Inflammatory macrophage treated with lipopolysaccharide for 1 hour (primary cell): ENCODE results near the gene ABHD14A.

Experiments
- DNase-seq, 2 donors: peaks; one replicate each; pipeline ENCODE4 v3.0.0-alpha.2; 2020 to 2022

Gene ABHD14A

GRCh38 chr3:51958603-51959521 is 16.0 kb upstream of the ABHD14A start:
- DNase-seq = no peak

- no peak for DNase-seq
These were observed 15.2 kb upstream of the ABHD14A start for GRCh38 chr3:51959651-51960050.

- no peak for DNase-seq
These were observed 14.5 kb upstream of the ABHD14A start for GRCh38 chr3:51960386-51960785.

GRCh38 chr3:51961011-51961410 is 13.9 kb upstream of the ABHD14A start:
- no peak for DNase-seq

GRCh38 chr3:51961602-51962569 is 13.0 kb upstream of the ABHD14A start:
- no peak for DNase-seq

- DNase-seq = no peak
These were observed 11.9 kb upstream of the ABHD14A start for GRCh38 chr3:51962854-51963530.

GRCh38 chr3:51963951-51964451 is 10.9 kb upstream of the ABHD14A start:
- DNase-seq = no peak

- DNase-seq = no peak
These were observed 10.3 kb upstream of the ABHD14A start for GRCh38 chr3:51964521-51964920.

- DNase-seq = no peak
These were observed 8.8 kb upstream of the ABHD14A start for GRCh38 chr3:51966016-51966415.

- no peak for DNase-seq
These were observed 8.4 kb upstream of the ABHD14A start for GRCh38 chr3:51966486-51966885.

- no peak for DNase-seq
These were observed 7.9 kb upstream of the ABHD14A start for GRCh38 chr3:51966922-51967383.

- no peak for DNase-seq
These were observed 7.3 kb upstream of the ABHD14A start, which contains the start of gene PCBP4 for GRCh38 chr3:51967384-51968169. Gene PCBP4, minus strand, starts transcription at chr3:51967454. Its CDS starts 6,214 bp downstream, at chr3:51961240.

GRCh38 chr3:51968170-51968775 is 6.6 kb upstream of the ABHD14A start:
- no peak for DNase-seq

- DNase-seq = no peak
These were observed 5.8 kb upstream of the ABHD14A start for GRCh38 chr3:51968883-51969678.

GRCh38 chr3:51969841-51970240 is 5.0 kb upstream of the ABHD14A start:
- no peak for DNase-seq

- no peak for DNase-seq
These were observed 4.1 kb upstream of the ABHD14A start for GRCh38 chr3:51970606-51971300.

GRCh38 chr3:51971350-51971749 is 3.5 kb upstream of the ABHD14A start:
- no peak for DNase-seq

GRCh38 chr3:51974277-51974962 is 444 bp upstream of the ABHD14A start:
- DNase-seq = no peak
